ENCODE results near the gene CD177.
"Not testable (repeated sequence)": the region's sequence is repeated elsewhere in the genome, so short reads cannot be mapped to it uniquely, and the experiment has no call there.

Gene CD177

GRCh38 chr19:43383254-43383653 lies 29.8 kb downstream of the CD177 start:
- not testable (repeated sequence) for DNase-seq

- not testable (repeated sequence) for DNase-seq
These were observed 30.3 kb downstream of the CD177 start for GRCh38 chr19:43383759-43384158.

GRCh38 chr19:43390903-43391551 lies 37.5 kb downstream of the CD177 start:
- not testable (repeated sequence) for DNase-seq

DNA sequence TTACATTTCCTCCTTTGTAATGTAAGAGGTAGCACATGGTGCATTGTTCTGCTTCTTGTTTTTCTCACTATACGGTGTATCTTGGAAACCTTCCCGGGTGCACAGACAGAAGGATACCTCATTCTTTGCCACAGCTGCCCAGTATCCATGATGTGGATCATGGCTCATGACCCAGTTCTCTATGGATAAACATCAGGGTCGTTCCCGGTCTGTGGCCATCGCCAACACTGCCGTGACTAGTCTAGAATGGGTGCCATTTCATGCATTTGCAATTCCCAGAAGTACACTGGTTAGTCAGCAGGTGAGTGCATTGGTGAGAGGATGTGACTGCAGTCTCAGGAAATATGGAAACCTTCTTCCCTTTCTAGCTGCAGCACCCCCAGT lies 38.1 kb downstream of the CD177 start:
- not testable (repeated sequence) for DNase-seq

GRCh38 chr19:43393501-43393900 lies 40.0 kb downstream of the CD177 start:
- not testable (repeated sequence) for DNase-seq

- no peak for DNase-seq
These were observed 42.1 kb downstream of the CD177 start for GRCh38 chr19:43395561-43395960.

DNA sequence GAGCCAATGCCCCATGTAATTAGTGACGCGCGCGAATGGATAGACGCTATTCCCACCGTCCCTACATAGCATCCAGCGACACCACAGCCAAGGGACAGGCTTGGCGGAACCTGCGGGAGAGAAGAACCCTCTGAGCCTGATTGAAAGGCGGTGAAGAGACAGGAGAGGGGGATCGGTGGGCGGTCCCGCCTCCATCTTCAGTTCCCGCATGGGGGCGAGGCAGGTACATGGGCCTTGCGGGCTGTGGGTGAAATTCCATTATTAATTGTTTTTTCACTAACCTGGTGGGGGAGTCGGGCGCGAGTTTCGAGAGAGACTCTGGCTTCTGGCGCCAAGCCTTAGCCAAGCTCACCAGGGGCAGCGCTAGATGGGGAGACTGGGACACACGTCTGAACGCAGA lies 52.8 kb downstream of the CD177 start:
- no peak for DNase-seq

GRCh38 chr19:43407416-43408005 lies 54.0 kb downstream of the CD177 start:
- DNase-seq: no peak

- no peak for DNase-seq
These were observed 54.6 kb downstream of the CD177 start for GRCh38 chr19:43408043-43408442.

- no peak for DNase-seq
These were observed 55.9 kb downstream of the CD177 start for GRCh38 chr19:43409415-43409814.

- no peak for DNase-seq
These were observed 59.0 kb downstream of the CD177 start for GRCh38 chr19:43412441-43412840.

All from CD4-positive, alpha-beta T cell treated with Interleukin-17A for 4 hours (primary cell).